G401 (cell line): ENCODE measurements around the gene HS6ST3. TPM values are rescaled to one million over a fixed set of nuclear protein-coding genes. Genes with fewer than 3 reads are reported as not detected.

Source experiments
- DNase-seq: peaks from one replicate; pipeline ENCODE4 v3.0.0-alpha.2; 2015; ENCODE audit warnings: low spot score
- in situ Hi-C: cut with HindIII; loops from 2 replicates; pipeline ENCODE4 v1.10.0; 2016; ENCODE audit warnings: low sequenced_read_pairs, mixed read lengths
- total RNA-seq: library from RNA; depleted of rRNA; stranded (reverse); fragments of >200 nt; shearing (Covaris generic); gene quantifications from 2 replicates; pipeline ENCODE4 v1.2.3, GENCODE V29; 2014

HS6ST3 gene
- total RNA-seq, 1 experiment from 2014 or later, result not detected

GRCh38 chr13:96403241-96403640 lies 313.3 kb downstream of the HS6ST3 start:
- in situ Hi-C loops, result no loop called here
- no peak for DNase-seq

GRCh38 chr13:96403651-96404050 lies 313.7 kb downstream of the HS6ST3 start:
- in situ Hi-C loops, result no loop called here
- no peak for DNase-seq

GRCh38 chr13:96415831-96416385 lies 326.0 kb downstream of the HS6ST3 start:
- in situ Hi-C loops, result no loop called here
- no peak for DNase-seq

- no peak for DNase-seq
- in situ Hi-C loops, result no loop called here
These were observed 328.2 kb downstream of the HS6ST3 start for GRCh38 chr13:96417939-96418685.

DNA sequence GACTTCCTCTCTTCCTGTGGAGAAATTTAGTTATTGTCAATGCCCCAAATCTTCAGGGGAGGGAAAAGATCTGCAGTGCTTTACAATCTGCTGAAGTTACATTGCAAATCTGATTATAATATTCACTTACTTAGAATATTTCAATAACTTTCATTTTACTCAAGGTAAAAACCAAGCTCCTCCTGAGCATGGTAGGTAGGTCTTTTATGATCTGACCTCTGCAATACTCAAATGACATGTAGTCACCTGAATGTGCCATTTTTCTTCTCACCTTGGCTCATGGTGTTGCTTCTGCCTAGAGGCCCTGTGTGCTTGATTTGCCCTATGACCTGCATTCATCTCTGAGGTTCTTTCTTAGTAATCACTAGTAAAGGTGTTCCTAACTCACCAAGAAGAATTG lies 331.4 kb downstream of the HS6ST3 start:
- DNase-seq, result no peak

GRCh38 chr13:96422002-96422401 lies 332.1 kb downstream of the HS6ST3 start:
- in situ Hi-C loops, result no loop called here
- no peak for DNase-seq

More for the DNA sequence above, 331.4 kb downstream of the HS6ST3 start:
- in situ Hi-C loops, result no loop called here

DNA sequence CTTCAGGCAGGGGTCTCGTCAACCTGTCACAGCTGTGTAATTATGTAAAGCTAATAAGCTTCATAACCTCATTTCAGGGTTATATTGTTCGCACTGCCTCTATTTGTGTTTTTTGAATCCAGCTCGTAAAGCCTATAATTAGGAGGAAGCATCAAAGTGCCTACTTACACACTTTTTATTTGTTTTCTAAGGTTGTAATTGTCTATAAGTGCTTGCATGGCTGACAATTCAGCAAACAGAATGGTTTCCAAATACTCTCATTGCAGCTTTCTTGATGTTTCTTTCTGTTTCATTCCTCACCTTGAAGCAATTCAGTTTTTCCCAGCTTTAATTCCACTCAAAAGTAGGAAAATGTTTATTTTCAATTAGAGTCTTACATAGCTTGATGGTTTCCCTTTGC lies 336.3 kb downstream of the HS6ST3 start:
- in situ Hi-C loops, result no loop called here
- DNase-seq, result no peak

GRCh38 chr13:96428911-96429310 lies 339.0 kb downstream of the HS6ST3 start:
- no peak for DNase-seq
- in situ Hi-C loops, result no loop called here

GRCh38 chr13:96431044-96431581 lies 341.2 kb downstream of the HS6ST3 start:
- in situ Hi-C loops, result no loop called here
- DNase-seq, result no peak

DNA sequence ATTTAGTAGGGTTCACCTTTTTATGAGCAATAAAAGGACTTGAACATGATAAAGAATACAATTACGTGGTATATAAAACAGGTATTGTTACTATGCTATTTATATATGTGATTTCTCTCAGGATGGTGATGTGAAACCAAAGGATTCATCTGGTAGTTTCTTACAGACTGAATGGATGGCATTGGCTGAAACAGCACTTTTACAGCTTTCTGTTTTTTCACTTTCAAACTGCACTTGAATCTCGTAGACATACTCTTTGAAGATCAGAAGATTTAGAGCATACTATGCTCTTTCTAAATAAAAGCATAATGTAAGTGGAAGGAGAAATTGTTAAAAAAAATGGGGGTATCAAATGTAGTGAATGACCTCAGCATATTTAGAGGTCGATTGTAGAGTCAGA lies 354.8 kb downstream of the HS6ST3 start:
- in situ Hi-C loops, result no loop called here
- no peak for DNase-seq

- in situ Hi-C loops, result no loop called here
- no peak for DNase-seq
These were observed 360.0 kb downstream of the HS6ST3 start for GRCh38 chr13:96449920-96450319.

GRCh38 chr13:96450326-96451020 lies 360.6 kb downstream of the HS6ST3 start:
- no peak for DNase-seq
- in situ Hi-C loops, result no loop called here

DNA sequence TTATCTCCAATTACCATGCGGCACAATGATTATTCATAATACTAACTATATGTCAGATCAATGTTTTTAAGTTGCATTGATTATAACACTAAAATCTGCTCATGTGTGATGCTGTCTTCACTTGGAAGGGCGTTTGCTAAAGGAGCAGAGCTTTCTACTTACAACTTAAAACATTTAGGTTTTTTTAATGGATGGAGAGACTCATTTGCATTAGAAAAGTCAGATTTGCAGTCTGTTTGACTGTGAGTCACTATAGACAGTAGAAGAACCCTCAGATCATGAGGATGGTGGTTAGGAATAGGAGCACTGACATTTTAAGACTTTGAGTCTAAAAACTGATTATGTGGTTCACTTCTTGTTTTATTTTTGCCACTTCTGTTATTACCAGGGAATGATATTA lies 364.6 kb downstream of the HS6ST3 start:
- no peak for DNase-seq
- in situ Hi-C loops, result no loop called here

- in situ Hi-C loops, result no loop called here
- no peak for DNase-seq
These were observed 370.7 kb downstream of the HS6ST3 start for GRCh38 chr13:96460609-96461008.

GRCh38 chr13:96473526-96474180 lies 383.7 kb downstream of the HS6ST3 start:
- in situ Hi-C loops, result no loop called here

GRCh38 chr13:96474181-96474557 lies 384.3 kb downstream of the HS6ST3 start:
- no peak for DNase-seq
- in situ Hi-C loops, result no loop called here

More at GRCh38 chr13:96473526-96474180, 383.7 kb downstream of the HS6ST3 start:
- no peak for DNase-seq

DNA sequence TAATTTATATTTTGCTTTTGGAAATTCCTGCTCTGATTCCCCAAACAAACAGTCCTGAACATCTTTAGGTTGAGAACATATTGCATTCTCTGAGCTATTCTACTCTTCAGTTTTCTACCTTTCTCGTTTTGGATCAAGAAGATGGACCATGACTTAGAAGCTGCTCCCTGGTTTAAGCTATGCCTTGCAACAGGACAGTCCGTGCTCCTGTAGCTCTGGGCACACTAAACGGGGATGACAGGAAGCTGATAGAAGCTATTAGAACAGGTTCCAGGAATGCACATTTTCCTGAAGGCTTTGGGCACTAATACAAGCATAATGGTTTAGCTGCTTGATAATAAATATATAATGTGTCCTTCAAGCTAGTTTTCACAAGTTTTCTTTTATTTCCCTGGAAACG lies 385.2 kb downstream of the HS6ST3 start:
- DNase-seq, result no peak
- in situ Hi-C loops, result no loop called here

- no peak for DNase-seq
- in situ Hi-C loops, result no loop called here
These were observed 391.6 kb downstream of the HS6ST3 start for GRCh38 chr13:96481482-96481881.

GRCh38 chr13:96490496-96490989 lies 400.6 kb downstream of the HS6ST3 start:
- in situ Hi-C loops, result no loop called here
- DNase-seq, result no peak

GRCh38 chr13:96491103-96491502 lies 401.2 kb downstream of the HS6ST3 start:
- DNase-seq, result no peak
- in situ Hi-C loops, result no loop called here
